Measurements from ENCODE around the gene MACC1.

MACC1 gene

GRCh38 chr7:20217193-20217948 is at the start of gene MACC1:
TSS of gene MACC1 (minus strand) at chr7:20217384. CDS start at chr7:20161862, 55,522 bp downstream.
- no peak for DNase-seq (ENCODE audit: low read depth)

- no peak for DNase-seq (ENCODE audit: low read depth)
Measured at GRCh38 chr7:20264623-20265022, 47.4 kb upstream of the MACC1 start.

- DNase-seq (ENCODE audit: low read depth): no peak
Measured at GRCh38 chr7:20260223-20260622, 43.0 kb upstream of the MACC1 start.

- DNase-seq (ENCODE audit: low read depth): no peak
Measured at GRCh38 chr7:20257212-20257611, 40.0 kb upstream of the MACC1 start.

DNA sequence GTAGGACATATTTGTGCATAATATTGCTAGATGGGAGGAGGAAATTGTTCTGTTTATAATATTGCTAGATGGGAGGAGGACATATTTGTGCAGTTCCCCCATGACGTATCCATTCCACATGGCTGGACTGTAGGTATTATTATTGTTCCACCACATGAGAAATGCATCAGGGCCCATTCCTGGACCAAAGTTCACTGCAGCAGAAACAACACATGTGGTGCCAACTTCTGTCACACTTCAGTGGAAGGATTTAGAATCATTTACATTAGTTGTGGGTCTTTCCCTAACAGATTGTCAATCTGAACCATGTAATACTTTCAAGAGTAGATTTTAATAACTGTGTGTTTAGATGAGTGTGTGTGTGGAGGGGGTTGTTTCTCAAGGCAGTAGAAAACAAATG is 32.7 kb upstream of the MACC1 start:
- no peak for DNase-seq (ENCODE audit: low read depth)

GRCh38 chr7:20249376-20249775 is 32.2 kb upstream of the MACC1 start:
- DNase-seq (ENCODE audit: low read depth): no peak

DNA sequence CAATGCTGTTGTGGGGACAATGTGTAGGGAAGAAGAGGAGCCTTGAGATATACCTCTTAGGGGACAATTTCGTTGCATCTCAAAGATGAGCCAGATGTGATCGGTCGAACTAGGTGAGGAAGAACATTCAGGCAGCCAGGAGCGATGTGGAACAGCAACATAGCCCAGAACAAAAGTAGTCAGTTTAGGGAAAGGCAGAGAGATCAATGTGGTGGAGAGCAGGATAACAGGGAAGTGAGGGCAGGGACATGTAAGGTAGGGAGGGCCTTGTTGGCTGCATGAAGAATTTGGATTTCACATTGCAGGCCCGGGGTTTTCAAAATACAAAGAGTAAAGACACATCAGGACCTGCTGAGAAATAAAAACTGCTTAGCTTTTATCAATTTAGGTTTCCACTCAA is 29.1 kb upstream of the MACC1 start:
- no peak for DNase-seq (ENCODE audit: low read depth)

DNA sequence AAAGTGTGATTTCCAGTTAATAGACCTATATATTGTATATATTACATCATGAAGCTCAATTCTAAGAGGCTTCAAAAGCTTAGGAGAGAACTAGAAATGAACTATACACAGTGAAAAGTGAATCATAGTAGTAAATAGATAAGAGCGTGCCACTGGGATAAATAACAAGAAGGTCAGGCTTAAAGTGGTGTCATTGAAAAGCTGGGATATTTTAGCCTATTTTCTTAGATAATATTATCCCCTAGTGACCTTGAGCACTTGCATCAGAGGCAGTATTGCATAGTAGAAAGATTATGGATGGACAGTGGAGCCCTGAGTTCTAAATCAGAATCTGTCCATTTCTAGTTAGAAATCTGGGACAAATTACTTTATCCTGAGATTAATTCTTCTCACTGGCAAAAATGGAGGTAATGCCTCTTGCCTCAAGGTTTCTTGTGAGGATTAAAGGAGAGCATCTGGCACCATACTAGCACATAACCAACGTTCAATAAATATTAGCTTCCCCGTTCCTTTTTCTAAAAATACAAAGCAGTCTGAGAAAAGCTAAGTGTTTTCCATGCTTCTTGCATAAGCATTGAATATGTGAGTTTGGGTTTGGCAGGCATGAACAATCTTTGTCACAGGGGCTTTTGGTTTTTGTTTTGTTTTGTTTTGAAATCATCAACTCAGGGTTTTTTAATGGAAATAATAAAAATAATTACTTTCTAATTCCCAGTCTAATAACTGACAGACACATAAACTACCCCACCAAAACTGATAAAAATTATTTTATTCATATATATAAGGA is 27.3 kb upstream of the MACC1 start:
- no peak for DNase-seq (ENCODE audit: low read depth)

DNA sequence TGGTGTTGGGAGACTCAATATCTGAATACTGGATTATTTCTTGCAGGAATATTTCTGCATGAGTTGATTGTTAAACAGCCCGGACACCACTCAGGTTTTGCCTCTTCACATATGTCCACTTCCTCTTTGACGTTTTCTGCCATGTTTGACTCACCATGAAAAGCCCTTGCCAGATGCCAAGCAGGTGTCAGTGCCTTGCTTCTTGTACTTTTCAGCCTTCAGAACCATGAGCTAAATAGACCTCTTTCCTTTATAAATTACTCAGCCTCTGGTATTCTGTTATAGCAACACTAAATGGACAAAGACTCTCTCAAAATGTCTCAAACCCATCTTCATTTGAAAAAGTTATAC is 24.7 kb upstream of the MACC1 start:
- no peak for DNase-seq (ENCODE audit: low read depth)

DNA sequence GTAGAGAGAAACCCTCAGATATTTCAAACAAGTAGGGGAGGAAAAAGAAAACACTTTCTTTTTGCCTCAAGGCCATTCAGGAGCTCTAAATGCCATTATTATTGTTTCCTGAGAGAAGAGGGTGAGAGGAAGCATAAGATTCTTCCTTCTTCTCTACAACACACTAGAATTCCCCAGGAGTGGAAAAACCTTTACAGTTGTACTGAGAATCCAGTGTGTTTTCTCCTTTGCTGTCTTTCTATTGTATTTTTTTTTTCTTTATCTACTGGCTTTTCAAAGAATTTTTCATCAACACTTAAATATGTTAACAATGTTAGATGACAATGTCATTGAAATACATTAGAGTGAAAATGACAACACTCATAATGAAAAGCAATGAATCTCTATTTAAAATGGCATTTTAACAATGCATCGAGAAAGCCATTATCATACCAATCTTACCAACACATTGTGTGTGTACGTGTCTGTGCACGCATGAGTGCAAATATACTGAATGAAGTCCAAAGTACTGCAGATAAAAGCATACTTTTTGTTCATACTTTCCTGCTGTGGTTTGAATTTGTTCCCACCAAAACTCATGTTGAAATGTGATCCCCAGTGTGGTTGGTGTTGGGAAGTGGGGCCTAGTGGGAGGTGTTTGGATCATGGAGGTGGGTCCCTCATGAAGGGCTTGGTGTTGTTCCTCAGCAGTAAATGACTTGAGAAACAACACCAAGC is 24.2 kb upstream of the MACC1 start:
- DNase-seq (ENCODE audit: low read depth): no peak

GRCh38 chr7:20240080-20240926 is 23.1 kb upstream of the MACC1 start:
- DNase-seq (ENCODE audit: low read depth): no peak

GRCh38 chr7:20238754-20239324 is 21.7 kb upstream of the MACC1 start:
- no peak for DNase-seq (ENCODE audit: low read depth)

DNA sequence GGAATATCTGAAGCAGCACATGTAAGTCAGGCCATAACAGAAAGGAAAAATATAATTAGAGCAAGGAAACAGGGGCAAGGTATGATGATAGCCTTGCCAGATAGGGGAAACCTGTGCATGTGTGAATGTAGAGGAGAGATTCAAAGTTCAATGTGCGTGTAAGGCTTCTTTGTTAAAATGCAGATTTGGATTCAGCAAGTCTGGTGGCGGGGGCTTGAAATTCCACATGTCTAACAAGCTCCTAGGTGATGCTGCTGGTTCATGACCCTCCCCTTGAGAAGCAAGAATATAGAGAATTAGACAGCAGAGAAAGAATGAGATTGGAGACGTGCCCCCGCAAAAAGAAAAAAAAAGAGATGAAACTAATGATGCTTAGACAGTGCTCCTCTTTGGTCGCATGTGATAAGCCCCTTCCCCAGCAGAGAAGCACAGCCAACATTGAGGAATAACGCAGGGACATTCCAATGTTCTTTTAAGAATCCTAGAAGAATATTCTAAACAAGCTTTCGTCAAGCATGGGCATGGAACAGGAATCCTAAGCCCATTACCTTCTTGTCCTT is 21.1 kb upstream of the MACC1 start:
- no peak for DNase-seq (ENCODE audit: low read depth)

DNA sequence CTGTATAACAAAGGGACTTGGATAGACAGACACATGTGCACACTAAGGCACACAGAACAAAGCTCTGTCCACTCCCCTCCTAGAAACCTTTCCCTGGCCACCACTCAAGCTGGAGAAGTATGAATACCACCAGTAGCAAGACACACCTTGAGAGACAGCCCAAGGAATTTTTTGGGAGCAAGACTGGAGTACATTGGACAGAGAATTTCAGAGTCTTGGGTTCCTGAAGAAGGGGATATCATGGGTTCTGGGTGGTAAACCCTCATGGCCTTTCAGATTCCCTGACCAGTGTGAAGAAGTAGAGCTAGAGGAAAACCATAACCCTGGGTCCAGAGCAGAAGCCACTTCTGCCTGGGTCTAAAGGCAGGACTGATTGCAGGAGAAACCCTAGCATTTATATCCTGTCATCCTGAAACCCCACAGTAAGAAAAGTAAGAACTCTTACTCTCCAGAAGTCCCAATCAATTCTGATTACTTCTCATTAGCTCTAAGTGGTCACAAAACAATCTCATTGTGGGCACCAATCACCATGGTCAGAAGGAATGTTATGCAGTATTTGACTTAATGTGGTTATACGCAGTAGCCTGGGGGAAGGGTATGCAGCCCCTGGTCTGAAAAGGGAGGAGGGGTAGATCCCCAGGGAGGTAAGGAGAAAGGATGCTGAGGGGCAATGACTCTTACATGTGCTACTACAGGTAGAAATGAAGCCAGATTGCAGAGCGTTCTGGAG is 20.4 kb upstream of the MACC1 start:
- no peak for DNase-seq (ENCODE audit: low read depth)

DNA sequence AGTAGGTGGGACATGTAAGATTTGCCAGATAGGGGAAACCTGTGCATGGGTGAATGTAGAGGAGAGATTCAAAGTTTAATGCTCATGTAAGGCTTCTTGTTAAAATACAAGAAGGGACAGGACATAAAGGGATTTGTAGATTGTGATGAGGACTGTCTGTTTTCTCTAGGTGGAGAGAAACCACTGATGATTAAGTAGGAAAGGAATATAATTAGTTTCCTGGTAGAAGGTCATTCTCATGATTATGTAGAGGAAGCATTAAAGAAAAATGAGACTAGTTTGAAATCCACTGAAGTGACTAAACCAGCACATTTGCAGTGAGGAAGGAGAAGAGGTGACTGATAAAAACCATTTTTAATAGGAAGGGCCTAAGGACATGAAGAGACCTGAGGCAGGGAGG is 19.6 kb upstream of the MACC1 start:
- DNase-seq (ENCODE audit: low read depth): no peak

- DNase-seq (ENCODE audit: low read depth): no peak
Measured at GRCh38 chr7:20236043-20236442, 18.9 kb upstream of the MACC1 start.

- no peak for DNase-seq (ENCODE audit: low read depth)
Measured at GRCh38 chr7:20235288-20235687, 18.1 kb upstream of the MACC1 start.

DNA sequence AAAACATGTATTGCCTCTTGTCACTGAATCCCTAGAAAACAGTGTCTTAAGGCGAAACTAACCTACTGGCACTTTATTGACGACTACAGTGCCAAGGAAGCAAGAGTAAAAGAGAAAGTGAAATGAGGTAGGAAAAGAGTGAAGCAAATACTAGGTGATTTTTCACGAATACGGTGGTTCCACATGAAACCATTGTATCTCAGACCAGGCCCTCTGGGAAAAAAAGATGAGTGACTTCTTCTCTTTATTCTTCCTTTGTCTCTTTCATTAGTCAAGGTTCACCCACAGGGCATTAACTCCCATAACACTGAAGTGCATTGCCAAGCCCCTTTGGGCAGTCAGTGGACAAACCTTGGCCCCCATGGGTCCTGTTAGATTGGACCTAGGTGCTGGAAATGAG is 16.2 kb upstream of the MACC1 start:
- no peak for DNase-seq (ENCODE audit: low read depth)

DNA sequence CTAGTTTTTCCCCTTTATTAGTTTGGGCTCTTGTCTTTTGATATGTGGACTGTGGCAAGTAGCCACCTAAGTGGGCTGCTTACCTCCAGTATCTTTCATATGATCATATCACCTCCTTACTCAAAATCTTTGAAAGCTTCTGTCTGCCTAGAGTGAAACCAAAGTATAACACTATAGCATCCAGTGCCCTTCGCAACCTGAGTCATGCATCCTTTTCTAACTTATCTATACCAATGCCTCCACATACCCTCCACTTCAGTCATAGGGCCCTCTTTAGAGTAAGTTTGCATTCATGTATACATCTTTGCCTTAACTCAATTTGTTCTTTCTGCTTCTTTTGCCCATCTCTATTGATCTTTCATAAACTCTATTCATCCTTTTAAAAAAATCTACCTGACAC is 15.7 kb upstream of the MACC1 start:
- DNase-seq (ENCODE audit: low read depth): no peak

DNA sequence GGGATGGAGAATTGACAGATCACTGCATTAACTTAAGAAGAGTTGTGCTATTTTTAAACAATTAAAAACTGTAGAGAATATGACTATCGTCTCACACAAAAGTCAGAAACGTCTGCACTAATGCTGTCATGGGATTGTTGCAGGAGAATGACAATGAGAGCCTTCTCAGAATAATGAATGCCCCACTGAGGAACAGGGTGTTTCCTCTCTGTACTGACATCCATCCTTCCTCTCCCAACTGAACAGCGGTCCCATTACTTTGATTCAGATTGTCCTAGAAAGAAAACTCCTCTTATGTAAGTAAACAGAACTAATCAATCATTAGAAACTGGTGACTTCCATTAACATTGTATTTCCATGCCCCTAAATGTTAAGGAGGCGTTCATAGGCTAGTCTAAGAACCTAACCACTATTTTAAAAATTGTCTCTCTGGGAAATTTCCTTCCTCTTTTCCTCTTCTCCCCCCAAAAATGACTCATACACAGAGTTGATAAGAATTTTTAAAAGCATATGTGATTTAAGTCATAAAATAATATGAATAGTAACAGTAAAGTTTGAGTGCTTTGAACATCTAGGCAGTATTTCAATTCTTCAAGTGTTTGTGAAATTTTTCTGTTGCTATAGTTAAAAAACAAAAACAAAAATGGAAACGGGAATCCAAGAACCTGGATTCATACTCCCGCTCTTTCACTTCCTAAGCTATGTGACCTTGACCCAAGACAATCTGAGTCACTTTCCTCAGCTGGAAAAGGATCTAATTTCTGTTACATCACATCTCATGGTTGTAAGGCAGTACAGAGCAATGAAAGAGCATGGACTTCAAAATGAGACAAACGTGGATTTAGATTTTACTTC is 12.7 kb upstream of the MACC1 start:
- DNase-seq (ENCODE audit: low read depth): no peak

Data from stimulated activated CD8-positive, alpha-beta memory T cell treated with anti-CD3 and anti-CD28 coated beads, Interleukin-15, amount 100 ng/mL, for 1 hour (primary cell).